Osteocyte (in vitro differentiated cells): ENCODE results near the gene CIRBP. TPM values are rescaled to one million over a fixed set of nuclear protein-coding genes. Genes with fewer than 3 reads are reported as not detected.
"Not testable (repeated sequence)": the region's sequence is repeated elsewhere in the genome, so short reads cannot be mapped to it uniquely, and the experiment has no call there.

Experiments used
- DNase-seq: peaks from one replicate; pipeline ENCODE4 v3.0.0; 2021; ENCODE audit warnings: mixed read lengths; ENCODE audit not compliant: unreplicated experiment; ENCODE audit errors: extremely low spot score
- H3K27ac Mint-ChIP-seq: one replicate; pipeline ENCODE4 v1.8.0; 2021; ENCODE audit warnings: mild to moderate bottlenecking, mixed read lengths; ENCODE audit not compliant: unreplicated experiment
- H3K27me3 Mint-ChIP-seq: one replicate; pipeline ENCODE4 v1.8.0; 2021; ENCODE audit warnings: mixed read lengths; ENCODE audit not compliant: unreplicated experiment
- H3K36me3 Mint-ChIP-seq: one replicate; pipeline ENCODE4 v1.8.0; 2021; ENCODE audit warnings: mixed read lengths; ENCODE audit not compliant: unreplicated experiment
- H3K4me1 Mint-ChIP-seq: one replicate; pipeline ENCODE4 v1.8.0; 2021; ENCODE audit warnings: mixed read lengths; ENCODE audit not compliant: unreplicated experiment
- H3K4me3 Mint-ChIP-seq: one replicate; pipeline ENCODE4 v1.8.0; 2021; ENCODE audit warnings: mild to moderate bottlenecking, moderate library complexity, mixed read lengths; ENCODE audit not compliant: unreplicated experiment
- H3K9me3 Mint-ChIP-seq: one replicate; pipeline ENCODE4 v1.8.0; 2021; ENCODE audit warnings: mixed read lengths; ENCODE audit not compliant: unreplicated experiment
- total RNA-seq: library from RNA; stranded (reverse); gene quantifications from 2 replicates; pipeline ENCODE4 v1.2.1, GENCODE V29; 2021
- TF ChIP-seq, protein P1 (sequence below): fragments of 200-600 bp; sonication (generic); IDR thresholded peaks from 2 replicates; pipeline ENCODE4 v1.5.0; 2021; ENCODE audit warnings: antibody characterized with exemption, mild to moderate bottlenecking, moderate library complexity

The CIRBP gene
- total RNA-seq, 1 donor from 2014 or later: 408 TPM

DNA sequence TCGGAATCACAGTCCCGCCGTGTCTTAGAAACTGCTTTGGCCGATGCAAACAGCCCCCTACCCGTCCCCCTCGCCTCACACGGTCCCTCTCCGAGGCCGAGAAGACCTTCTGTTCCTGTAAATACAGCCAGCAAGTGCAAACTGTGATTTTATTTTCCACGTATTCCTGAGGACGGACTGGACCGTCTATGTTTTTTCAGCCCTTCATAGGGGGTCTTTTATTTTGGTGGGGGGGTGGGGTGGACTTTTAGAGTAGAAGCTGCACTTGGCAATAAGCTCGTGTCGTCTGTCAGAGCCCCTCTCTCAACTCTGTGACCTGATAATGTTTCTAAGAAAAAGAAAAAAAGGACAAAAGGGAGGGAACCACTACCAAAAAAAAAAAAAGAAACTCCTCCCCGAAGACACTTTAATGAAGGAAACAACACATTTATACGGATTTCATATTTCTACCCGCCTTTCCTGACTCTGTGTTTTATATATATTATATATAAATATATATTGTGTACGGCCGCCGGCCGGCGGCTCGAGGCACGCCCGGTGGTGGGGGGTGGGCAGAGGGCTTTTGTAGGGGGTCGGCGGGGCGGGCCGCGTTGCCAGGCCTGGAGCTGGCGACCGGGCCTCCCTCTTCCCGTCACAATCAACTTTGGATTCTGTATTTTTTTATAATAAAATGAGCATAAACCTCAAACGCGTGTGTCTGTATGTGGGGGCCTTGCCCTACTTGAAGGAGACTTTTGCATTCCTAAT is 31.8 kb downstream of the CIRBP start:
- no peaks in the 10 kb centered on the region for H3K9me3 Mint-ChIP-seq
- TF ChIP-seq, protein P1, sequence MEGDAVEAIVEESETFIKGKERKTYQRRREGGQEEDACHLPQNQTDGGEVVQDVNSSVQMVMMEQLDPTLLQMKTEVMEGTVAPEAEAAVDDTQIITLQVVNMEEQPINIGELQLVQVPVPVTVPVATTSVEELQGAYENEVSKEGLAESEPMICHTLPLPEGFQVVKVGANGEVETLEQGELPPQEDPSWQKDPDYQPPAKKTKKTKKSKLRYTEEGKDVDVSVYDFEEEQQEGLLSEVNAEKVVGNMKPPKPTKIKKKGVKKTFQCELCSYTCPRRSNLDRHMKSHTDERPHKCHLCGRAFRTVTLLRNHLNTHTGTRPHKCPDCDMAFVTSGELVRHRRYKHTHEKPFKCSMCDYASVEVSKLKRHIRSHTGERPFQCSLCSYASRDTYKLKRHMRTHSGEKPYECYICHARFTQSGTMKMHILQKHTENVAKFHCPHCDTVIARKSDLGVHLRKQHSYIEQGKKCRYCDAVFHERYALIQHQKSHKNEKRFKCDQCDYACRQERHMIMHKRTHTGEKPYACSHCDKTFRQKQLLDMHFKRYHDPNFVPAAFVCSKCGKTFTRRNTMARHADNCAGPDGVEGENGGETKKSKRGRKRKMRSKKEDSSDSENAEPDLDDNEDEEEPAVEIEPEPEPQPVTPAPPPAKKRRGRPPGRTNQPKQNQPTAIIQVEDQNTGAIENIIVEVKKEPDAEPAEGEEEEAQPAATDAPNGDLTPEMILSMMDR: no peak
- no peak overlapping the region for H3K27ac Mint-ChIP-seq
- no peaks in the 10 kb centered on the region for H3K4me1 Mint-ChIP-seq
- H3K4me3 Mint-ChIP-seq: no peak overlapping the region
- no peaks in the 10 kb centered on the region for H3K36me3 Mint-ChIP-seq
- H3K27me3 Mint-ChIP-seq: peaks cover 4% of the 10 kb centered on the region
- DNase-seq: no peak

DNA sequence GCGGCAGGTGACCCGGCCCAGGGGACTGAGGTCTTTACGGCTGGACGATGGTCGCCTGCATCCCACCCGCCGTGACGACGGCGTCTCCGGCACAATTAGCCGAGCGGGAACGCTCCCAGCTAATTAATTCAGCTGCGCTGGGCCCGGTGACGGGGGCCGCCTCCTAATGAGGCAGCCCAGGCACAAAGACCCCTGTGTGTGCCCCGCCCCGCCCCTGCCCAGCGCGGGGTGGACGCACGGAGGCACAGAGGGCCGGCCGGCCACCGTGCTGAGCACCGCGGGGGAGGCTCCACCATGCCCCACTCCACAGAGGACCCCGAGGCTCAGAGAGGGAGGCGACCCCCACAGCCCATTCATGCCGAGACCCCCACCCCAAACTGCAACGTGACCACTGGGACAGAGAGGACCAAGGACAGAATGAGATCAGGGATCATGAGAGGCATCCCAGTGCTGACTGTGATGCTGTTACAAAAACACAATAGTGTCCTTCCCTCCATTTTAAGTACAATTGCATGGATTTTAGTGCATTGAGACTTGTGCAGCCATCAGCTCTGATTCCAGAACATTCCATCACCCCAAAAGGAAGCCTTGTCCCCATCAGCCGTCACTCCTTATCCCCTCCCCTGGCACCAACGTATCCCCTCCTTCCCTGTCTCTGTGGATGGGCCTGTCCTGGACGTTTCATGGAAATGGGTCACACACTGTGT is 33.6 kb downstream of the CIRBP start:
- Mint-ChIP-seq H3K27me3 (peaks cover 4% of the 10 kb centered on the region), H3K27ac (no peak overlapping the region), H3K4me1 (no peaks in the 10 kb centered on the region), H3K4me3 (no peak overlapping the region), H3K36me3 (no peaks in the 10 kb centered on the region), H3K9me3 (no peaks in the 10 kb centered on the region)
- DNase-seq: no peak
- TF ChIP-seq, protein P1: no peak

GRCh38 chr19:1304197-1304924 is 35.2 kb downstream of the CIRBP start:
- no peaks in the 10 kb centered on the region for H3K9me3 Mint-ChIP-seq
- DNase-seq: no peak
- H3K4me1 Mint-ChIP-seq: no peaks in the 10 kb centered on the region
- H3K27ac Mint-ChIP-seq: no peak overlapping the region
- peaks cover 4% of the 10 kb centered on the region for H3K27me3 Mint-ChIP-seq
- H3K36me3 Mint-ChIP-seq: no peaks in the 10 kb centered on the region
- TF ChIP-seq, protein P1: no peak
- H3K4me3 Mint-ChIP-seq: no peak overlapping the region

- not testable (repeated sequence) for H3K9me3 Mint-ChIP-seq, H3K4me3 Mint-ChIP-seq, H3K27me3 Mint-ChIP-seq, H3K4me1 Mint-ChIP-seq, DNase-seq, H3K27ac Mint-ChIP-seq, H3K36me3 Mint-ChIP-seq
Measured at GRCh38 chr19:1305354-1305753, 36.2 kb downstream of the CIRBP start.

GRCh38 chr19:1307320-1307719 is 38.2 kb downstream of the CIRBP start:
- Mint-ChIP-seq H3K9me3 (no peaks in the 10 kb centered on the region), H3K4me3 (no peak overlapping the region), H3K4me1 (no peaks in the 10 kb centered on the region), H3K27me3 (peaks cover 4% of the 10 kb centered on the region), H3K27ac (no peak overlapping the region), H3K36me3 (no peaks in the 10 kb centered on the region)
- DNase-seq: no peak
- TF ChIP-seq, protein P1: no peak
